Activated T-helper 17 cell treated with anti-CD3 and anti-CD28 coated beads, Interleukin-2, amount 50 U/mL, for 72 hours (primary cell): ENCODE results near the gene WDR6. TPM values are rescaled to one million over a fixed set of nuclear protein-coding genes. Genes with fewer than 3 reads are reported as not detected.
A peak's percentile ranks its signal among the peaks of the same experiment; 100 is the strongest.

Source experiments
- ATAC-seq: fragments of 150-1000 bp; cut with Tn5 transposase; replicated peaks from 2 replicates; pipeline ENCODE4 v1.10.0; 2021; ENCODE audit warnings: mild to moderate bottlenecking, moderate library complexity
- H3K27ac Mint-ChIP-seq: one replicate; pipeline ENCODE4 v1.8.0; 2022; ENCODE audit warnings: mixed read lengths
- H3K27me3 Mint-ChIP-seq: one replicate; pipeline ENCODE4 v1.8.0; 2022; ENCODE audit warnings: mixed read lengths
- H3K36me3 Mint-ChIP-seq: one replicate; pipeline ENCODE4 v1.8.0; 2022; ENCODE audit warnings: low read depth, mild to moderate bottlenecking, mixed read lengths
- H3K4me1 Mint-ChIP-seq: one replicate; pipeline ENCODE4 v1.8.0; 2022; ENCODE audit warnings: mixed read lengths
- H3K4me3 Mint-ChIP-seq: one replicate; pipeline ENCODE4 v1.8.0; 2022; ENCODE audit warnings: mild to moderate bottlenecking, mixed read lengths
- H3K9me3 Mint-ChIP-seq: one replicate; pipeline ENCODE4 v1.8.0; 2022; ENCODE audit warnings: mixed read lengths
- total RNA-seq, 2 donors: library from RNA; stranded (reverse); gene quantifications; one replicate each; pipeline ENCODE4 v1.2.3, GENCODE V29; 2022

WDR6 gene
- 100 to 1,000 TPM; 154 to 208 TPM for total RNA-seq

GRCh38 chr3:49007068-49007770 is at the start of gene WDR6:
TSS of gene WDR6 (plus strand) at chr3:49007391. CDS start at chr3:49007432, 41 bp downstream.
- Mint-ChIP-seq H3K27me3 (no peaks in the 10 kb centered on the region), H3K4me3 (peak within 1 kb of the TSS; percentile 94), H3K4me1 (peaks cover 15% of the 10 kb centered on the region), H3K36me3 (peaks cover 53% of the 10 kb centered on the region), H3K27ac (peak within 1 kb of the TSS; percentile 97), H3K9me3 (no peaks in the 10 kb centered on the region)
- peak; percentile 91 for ATAC-seq

GRCh38 chr3:48960841-48961413 is 46.3 kb upstream of the WDR6 start:
- Mint-ChIP-seq H3K27me3 (no peaks in the 10 kb centered on the region), H3K4me1 (peaks cover 6% of the 10 kb centered on the region), H3K27ac (no peak overlapping the region), H3K36me3 (peaks cover 80% of the 10 kb centered on the region), H3K4me3 (no peak overlapping the region), H3K9me3 (no peaks in the 10 kb centered on the region)
- no peak for ATAC-seq

- Mint-ChIP-seq H3K27me3 (no peaks in the 10 kb centered on the region), H3K27ac (peak overlapping the region; percentile 16), H3K9me3 (no peaks in the 10 kb centered on the region), H3K4me3 (no peak overlapping the region), H3K36me3 (peaks cover 87% of the 10 kb centered on the region), H3K4me1 (peaks cover 19% of the 10 kb centered on the region)
- ATAC-seq: no peak
Measured at GRCh38 chr3:48962340-48962739, 44.9 kb upstream of the WDR6 start.

GRCh38 chr3:48962939-48963338 is 44.3 kb upstream of the WDR6 start:
- peaks cover 19% of the 10 kb centered on the region for H3K4me1 Mint-ChIP-seq
- H3K4me3 Mint-ChIP-seq: no peak overlapping the region
- no peaks in the 10 kb centered on the region for H3K9me3 Mint-ChIP-seq
- no peak for ATAC-seq
- H3K36me3 Mint-ChIP-seq: peaks cover 87% of the 10 kb centered on the region
- no peaks in the 10 kb centered on the region for H3K27me3 Mint-ChIP-seq
- peak overlapping the region; percentile 16 for H3K27ac Mint-ChIP-seq

- no peak for ATAC-seq
- H3K9me3 Mint-ChIP-seq: no peaks in the 10 kb centered on the region
- peaks cover 89% of the 10 kb centered on the region for H3K36me3 Mint-ChIP-seq
- no peak overlapping the region for H3K4me3 Mint-ChIP-seq
- peaks cover 19% of the 10 kb centered on the region for H3K4me1 Mint-ChIP-seq
- no peak overlapping the region for H3K27ac Mint-ChIP-seq
- no peaks in the 10 kb centered on the region for H3K27me3 Mint-ChIP-seq
Measured at GRCh38 chr3:48963591-48963990, 43.6 kb upstream of the WDR6 start.

GRCh38 chr3:48966367-48966766 is 40.8 kb upstream of the WDR6 start:
- no peaks in the 10 kb centered on the region for H3K9me3 Mint-ChIP-seq
- no peaks in the 10 kb centered on the region for H3K27me3 Mint-ChIP-seq
- peak overlapping the region; percentile 82 for H3K27ac Mint-ChIP-seq
- peaks cover 19% of the 10 kb centered on the region for H3K4me1 Mint-ChIP-seq
- peak; percentile 60 for ATAC-seq
- peak overlapping the region; percentile 75 for H3K4me3 Mint-ChIP-seq
- H3K36me3 Mint-ChIP-seq: peaks cover 100% of the 10 kb centered on the region

GRCh38 chr3:48966876-48967361 is 40.3 kb upstream of the WDR6 start:
- no peaks in the 10 kb centered on the region for H3K9me3 Mint-ChIP-seq
- peaks cover 100% of the 10 kb centered on the region for H3K36me3 Mint-ChIP-seq
- H3K27ac Mint-ChIP-seq: peak overlapping the region; percentile 82
- H3K27me3 Mint-ChIP-seq: no peaks in the 10 kb centered on the region
- ATAC-seq: peak; percentile 92
- peak overlapping the region; percentile 75 for H3K4me3 Mint-ChIP-seq
- peaks cover 15% of the 10 kb centered on the region for H3K4me1 Mint-ChIP-seq

- Mint-ChIP-seq H3K9me3 (no peaks in the 10 kb centered on the region), H3K4me1 (peaks cover 14% of the 10 kb centered on the region), H3K4me3 (no peak overlapping the region), H3K27ac (no peak overlapping the region), H3K36me3 (peaks cover 100% of the 10 kb centered on the region), H3K27me3 (no peaks in the 10 kb centered on the region)
- ATAC-seq: no peak
Measured at GRCh38 chr3:48970586-48970985, 36.6 kb upstream of the WDR6 start.

GRCh38 chr3:48974076-48974864 is 32.9 kb upstream of the WDR6 start:
- peaks cover 97% of the 10 kb centered on the region for H3K36me3 Mint-ChIP-seq
- no peak overlapping the region for H3K4me3 Mint-ChIP-seq
- ATAC-seq: no peak
- no peaks in the 10 kb centered on the region for H3K9me3 Mint-ChIP-seq
- peak overlapping the region; percentile 30 for H3K27ac Mint-ChIP-seq
- no peaks in the 10 kb centered on the region for H3K27me3 Mint-ChIP-seq
- no peaks in the 10 kb centered on the region for H3K4me1 Mint-ChIP-seq

GRCh38 chr3:48979451-48979850 is 27.7 kb upstream of the WDR6 start:
- peaks cover 97% of the 10 kb centered on the region for H3K36me3 Mint-ChIP-seq
- H3K4me3 Mint-ChIP-seq: no peak overlapping the region
- no peak for ATAC-seq
- H3K9me3 Mint-ChIP-seq: no peaks in the 10 kb centered on the region
- no peaks in the 10 kb centered on the region for H3K27me3 Mint-ChIP-seq
- H3K4me1 Mint-ChIP-seq: no peaks in the 10 kb centered on the region
- no peak overlapping the region for H3K27ac Mint-ChIP-seq

- Mint-ChIP-seq H3K9me3 (no peaks in the 10 kb centered on the region), H3K4me1 (no peaks in the 10 kb centered on the region), H3K27ac (no peak overlapping the region), H3K27me3 (no peaks in the 10 kb centered on the region), H3K4me3 (no peak overlapping the region), H3K36me3 (peaks cover 97% of the 10 kb centered on the region)
- no peak for ATAC-seq
Measured at GRCh38 chr3:48980295-48980694, 26.9 kb upstream of the WDR6 start.

GRCh38 chr3:48982016-48982415 is 25.2 kb upstream of the WDR6 start:
- H3K4me1 Mint-ChIP-seq: peaks cover 5% of the 10 kb centered on the region
- no peak for ATAC-seq
- H3K27ac Mint-ChIP-seq: peak overlapping the region; percentile 72
- H3K27me3 Mint-ChIP-seq: no peaks in the 10 kb centered on the region
- no peak overlapping the region for H3K4me3 Mint-ChIP-seq
- H3K9me3 Mint-ChIP-seq: no peaks in the 10 kb centered on the region
- peaks cover 94% of the 10 kb centered on the region for H3K36me3 Mint-ChIP-seq

GRCh38 chr3:48982686-48983085 is 24.5 kb upstream of the WDR6 start:
- Mint-ChIP-seq H3K27ac (peak overlapping the region; percentile 72), H3K4me1 (peaks cover 6% of the 10 kb centered on the region), H3K27me3 (no peaks in the 10 kb centered on the region), H3K36me3 (peaks cover 90% of the 10 kb centered on the region), H3K9me3 (no peaks in the 10 kb centered on the region), H3K4me3 (no peak overlapping the region)
- ATAC-seq: no peak

- no peaks in the 10 kb centered on the region for H3K9me3 Mint-ChIP-seq
- peaks cover 86% of the 10 kb centered on the region for H3K36me3 Mint-ChIP-seq
- H3K27me3 Mint-ChIP-seq: no peaks in the 10 kb centered on the region
- H3K27ac Mint-ChIP-seq: peak overlapping the region; percentile 72
- H3K4me3 Mint-ChIP-seq: no peak overlapping the region
- H3K4me1 Mint-ChIP-seq: peaks cover 10% of the 10 kb centered on the region
- ATAC-seq: no peak
Measured at GRCh38 chr3:48983096-48983495, 24.1 kb upstream of the WDR6 start.
